SKM-1 (cell line): ENCODE results near the gene NKX1-1.

Experiments used
- DNase-seq: peaks from one replicate; lab custom pipeline; 2025; ENCODE audit not compliant: unreplicated experiment; lab: John Stamatoyannopoulos, UW

NKX1-1 gene

DNA sequence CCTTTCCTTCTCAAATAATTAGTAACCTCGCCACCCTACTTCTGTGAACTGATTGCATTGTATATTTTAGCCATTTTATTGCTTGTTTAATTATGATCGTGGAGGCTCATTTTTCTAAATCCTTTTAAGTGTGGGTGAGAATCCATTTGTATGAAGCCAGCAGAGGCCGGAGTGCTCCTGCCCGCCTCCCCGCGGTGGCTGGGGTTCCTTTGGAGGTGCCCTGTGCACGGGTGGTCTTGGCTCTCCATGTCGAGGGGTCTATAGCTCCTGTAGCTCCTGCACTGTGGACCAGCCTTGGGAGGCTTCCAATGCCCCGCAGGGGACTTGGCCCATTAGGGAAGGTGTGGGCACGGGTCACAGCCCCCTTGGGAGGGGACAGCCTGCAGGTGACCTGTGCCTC, 44.2 kb downstream of the NKX1-1 start:
- no peak for DNase-seq

DNA sequence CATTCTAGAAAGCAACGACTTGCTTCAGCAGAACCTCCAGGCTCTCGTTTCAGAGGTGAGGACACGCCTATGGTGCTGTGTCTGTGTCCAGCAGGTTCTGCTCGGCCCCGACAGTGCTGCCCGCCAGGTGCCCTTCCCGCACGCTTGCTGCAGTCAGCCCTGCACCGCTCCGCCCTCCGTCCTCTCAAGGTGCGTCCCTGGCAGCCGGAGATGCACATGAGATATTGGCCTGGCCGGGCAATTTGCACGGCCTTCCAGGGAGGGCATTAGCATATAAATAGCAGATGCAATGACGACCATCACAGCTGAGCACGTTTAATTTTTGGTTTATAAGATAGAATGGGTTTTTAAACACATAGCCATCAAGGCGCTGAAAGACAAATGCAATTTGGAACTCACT, 44.8 kb downstream of the NKX1-1 start:
- no peak for DNase-seq

GRCh38 chr4:1360423-1361283, 45.6 kb downstream of the NKX1-1 start:
- no peak for DNase-seq

DNA sequence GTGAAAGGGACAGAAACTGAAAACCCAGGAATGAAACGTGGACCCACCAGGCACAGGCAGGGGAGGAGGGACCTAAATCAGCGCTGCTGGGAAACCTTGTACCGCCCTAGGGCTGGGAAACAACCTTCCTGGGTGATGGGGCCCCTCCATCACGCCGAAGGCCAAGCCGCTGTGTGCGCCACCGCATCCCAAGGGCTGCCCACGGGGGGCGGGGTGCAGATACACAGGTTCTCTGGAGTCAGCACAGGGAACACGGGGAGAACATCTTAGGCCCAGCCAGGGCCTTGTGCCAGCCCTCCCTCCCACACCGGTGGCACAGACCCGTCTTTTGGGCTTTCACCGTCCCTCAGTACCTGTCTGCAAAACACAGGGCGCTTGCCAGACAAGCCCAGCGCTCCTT, 46.3 kb downstream of the NKX1-1 start:
- DNase-seq: no peak

DNA sequence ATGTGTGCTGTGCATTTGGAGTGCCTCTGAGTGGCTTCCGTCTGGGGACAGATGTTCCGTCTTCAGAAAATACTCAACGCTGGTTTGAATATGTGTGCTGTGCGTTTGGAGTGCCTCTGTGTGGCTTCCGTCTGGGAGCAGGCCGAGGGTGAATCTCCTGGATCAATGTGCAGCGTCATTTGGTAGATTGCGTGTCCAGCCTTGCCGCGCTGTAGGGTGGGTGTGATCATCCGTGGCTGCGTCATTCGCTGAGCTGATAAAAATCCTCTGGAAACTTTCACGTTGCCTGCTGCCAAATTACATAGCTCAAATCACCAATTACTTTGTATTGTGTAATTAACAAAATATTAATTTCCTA, 47.1 kb downstream of the NKX1-1 start:
- DNase-seq: no peak

DNA sequence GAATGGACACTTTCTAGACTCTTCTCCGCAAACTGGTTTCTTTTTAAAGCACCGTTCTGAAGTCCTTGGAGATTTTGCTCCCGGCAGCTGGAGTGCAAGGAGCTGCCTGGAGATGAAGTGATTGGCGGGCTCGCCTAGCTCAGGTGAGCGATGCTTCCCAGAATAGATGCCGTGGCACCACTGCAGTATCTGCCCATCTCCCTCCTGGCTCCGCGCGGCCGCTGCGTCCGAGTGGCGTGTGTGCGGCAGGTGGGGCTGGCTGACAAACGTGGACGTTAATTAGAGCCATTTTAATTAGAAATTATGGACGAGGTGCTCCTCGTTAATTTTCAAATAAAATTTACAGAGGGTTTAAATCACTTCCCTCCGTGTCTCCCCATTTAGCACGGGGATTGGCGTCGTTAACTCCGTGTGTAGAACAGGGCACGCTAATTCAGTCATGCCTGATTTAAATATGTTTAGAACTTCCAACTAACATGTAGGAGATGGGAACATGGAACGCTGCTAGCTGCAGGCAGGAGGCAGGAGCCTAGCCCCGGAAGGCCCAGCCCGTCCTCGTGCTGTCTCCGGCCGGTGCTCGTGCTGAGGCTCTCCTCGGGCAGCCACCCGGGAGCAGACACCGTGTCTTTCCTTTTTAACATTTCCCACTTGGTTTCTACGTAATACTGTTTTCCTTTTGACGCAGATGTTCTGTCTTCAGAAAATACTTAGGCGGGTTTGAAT, 47.7 kb downstream of the NKX1-1 start:
- DNase-seq: no peak

DNA sequence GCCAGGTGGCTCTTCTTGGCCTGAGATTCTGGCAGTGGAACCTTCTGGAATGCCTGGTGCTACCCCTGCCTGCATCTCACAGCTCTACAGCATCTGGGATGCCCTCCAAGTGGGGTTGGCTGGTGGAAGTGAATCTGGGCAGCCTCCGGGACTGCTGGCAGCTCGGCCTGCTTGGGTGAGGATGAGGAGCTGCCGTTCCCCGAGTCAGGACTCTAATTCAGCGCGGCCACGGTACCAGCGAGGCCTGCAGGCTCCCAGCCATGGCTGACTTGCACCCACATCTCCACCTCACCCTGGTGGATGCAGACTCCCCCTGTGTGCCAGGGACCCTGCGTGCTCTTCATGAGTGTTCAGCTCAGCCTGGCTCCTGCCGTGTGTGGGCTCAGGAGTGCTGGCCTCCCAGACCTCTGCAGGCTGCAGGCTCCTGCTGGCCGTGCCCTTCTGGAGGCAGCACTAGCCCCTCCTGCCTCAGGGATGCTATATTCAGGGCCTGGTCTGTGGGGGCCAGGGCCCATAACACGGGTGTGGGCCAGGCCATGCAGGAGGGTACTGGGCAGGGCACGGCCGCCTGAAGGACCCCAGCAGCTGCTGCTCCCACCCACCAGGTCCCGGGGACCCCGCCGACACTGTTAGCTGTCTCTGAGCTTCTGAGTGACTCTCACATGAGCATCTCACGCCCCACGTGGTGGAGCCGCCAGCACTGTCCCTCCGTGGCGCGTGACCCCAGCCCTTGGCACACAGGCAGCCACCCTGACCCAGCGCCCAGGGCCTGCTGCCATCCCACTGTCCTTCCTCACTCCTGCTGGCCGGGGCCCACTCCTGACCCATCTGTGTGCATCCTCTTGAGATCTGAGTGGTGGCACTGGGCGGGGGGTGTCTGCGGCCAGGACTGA, 48.6 kb downstream of the NKX1-1 start:
- no peak for DNase-seq

- DNase-seq: no peak
These were observed 49.9 kb downstream of the NKX1-1 start for GRCh38 chr4:1356181-1356998.

GRCh38 chr4:1355378-1355777, 50.9 kb downstream of the NKX1-1 start:
- DNase-seq: no peak

- DNase-seq: no peak
These were observed 51.3 kb downstream of the NKX1-1 start for GRCh38 chr4:1354983-1355275.

GRCh38 chr4:1354136-1354982, 51.9 kb downstream of the NKX1-1 start:
- no peak for DNase-seq

- no peak for DNase-seq
These were observed 52.8 kb downstream of the NKX1-1 start for GRCh38 chr4:1353186-1354055.
